Neural progenitor cell (in vitro differentiated cells): Measurements from ENCODE around the gene SERPINE1.

Experiments used
- CTCF ChIP-seq: fragments of 200-600 bp; sonication (generic); IDR thresholded peaks from 2 replicates; pipeline ENCODE4 v1.5.1; 2017; ENCODE audit warnings: antibody characterized with exemption, mild to moderate bottlenecking
- EZH2 ChIP-seq: fragments of 200-600 bp; sonication (generic); IDR thresholded peaks from 2 replicates; pipeline ENCODE4 v1.6.1; 2017; ENCODE audit warnings: antibody characterized with exemption, mild to moderate bottlenecking, moderate library complexity

GRCh38 chr7:101151908-101152651, 25.2 kb downstream of the SERPINE1 start:
- TF ChIP-seq CTCF: no peak
- no peak for TF ChIP-seq EZH2
